Measurements from ENCODE around the gene EML1.

DNA sequence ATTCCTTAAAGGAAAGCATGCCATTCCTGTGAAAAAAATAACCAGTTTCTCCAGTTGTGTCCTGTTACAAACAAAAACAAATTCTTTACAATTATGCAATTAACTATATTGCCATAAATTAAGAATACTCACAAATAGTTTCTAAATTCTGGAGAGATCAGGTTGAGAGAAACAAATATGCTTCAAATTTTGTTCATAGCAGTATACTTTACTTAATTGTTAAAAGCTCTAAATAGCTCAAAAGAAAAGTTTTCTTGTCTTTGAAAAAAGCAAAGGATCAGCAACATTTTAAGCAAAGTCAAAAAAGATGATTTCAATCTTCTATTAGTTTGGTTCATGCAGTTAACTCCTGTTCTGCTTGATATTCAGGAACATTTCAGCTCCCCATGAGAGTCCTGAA is 109.7 kb downstream of the EML1 start:
- no peak for TF ChIP-seq POLR2A (IDR thresholded peaks at IDR 0.05)
- TF ChIP-seq, protein P1, sequence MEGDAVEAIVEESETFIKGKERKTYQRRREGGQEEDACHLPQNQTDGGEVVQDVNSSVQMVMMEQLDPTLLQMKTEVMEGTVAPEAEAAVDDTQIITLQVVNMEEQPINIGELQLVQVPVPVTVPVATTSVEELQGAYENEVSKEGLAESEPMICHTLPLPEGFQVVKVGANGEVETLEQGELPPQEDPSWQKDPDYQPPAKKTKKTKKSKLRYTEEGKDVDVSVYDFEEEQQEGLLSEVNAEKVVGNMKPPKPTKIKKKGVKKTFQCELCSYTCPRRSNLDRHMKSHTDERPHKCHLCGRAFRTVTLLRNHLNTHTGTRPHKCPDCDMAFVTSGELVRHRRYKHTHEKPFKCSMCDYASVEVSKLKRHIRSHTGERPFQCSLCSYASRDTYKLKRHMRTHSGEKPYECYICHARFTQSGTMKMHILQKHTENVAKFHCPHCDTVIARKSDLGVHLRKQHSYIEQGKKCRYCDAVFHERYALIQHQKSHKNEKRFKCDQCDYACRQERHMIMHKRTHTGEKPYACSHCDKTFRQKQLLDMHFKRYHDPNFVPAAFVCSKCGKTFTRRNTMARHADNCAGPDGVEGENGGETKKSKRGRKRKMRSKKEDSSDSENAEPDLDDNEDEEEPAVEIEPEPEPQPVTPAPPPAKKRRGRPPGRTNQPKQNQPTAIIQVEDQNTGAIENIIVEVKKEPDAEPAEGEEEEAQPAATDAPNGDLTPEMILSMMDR (IDR thresholded peaks at IDR 0.05), result no peak

All from body of pancreas (tissue), 4 donors.